ENCODE data around the gene ATP6V1F.

Gene ATP6V1F

GRCh38 chr7:128895320-128895719 lies 32.7 kb downstream of the ATP6V1F start:
- TF ChIP-seq EZH2phosphoT487 (IDR thresholded peaks at IDR 0.05; ENCODE audit: borderline replicate concordance, low read length), result no peak
- TF ChIP-seq, protein P1, sequence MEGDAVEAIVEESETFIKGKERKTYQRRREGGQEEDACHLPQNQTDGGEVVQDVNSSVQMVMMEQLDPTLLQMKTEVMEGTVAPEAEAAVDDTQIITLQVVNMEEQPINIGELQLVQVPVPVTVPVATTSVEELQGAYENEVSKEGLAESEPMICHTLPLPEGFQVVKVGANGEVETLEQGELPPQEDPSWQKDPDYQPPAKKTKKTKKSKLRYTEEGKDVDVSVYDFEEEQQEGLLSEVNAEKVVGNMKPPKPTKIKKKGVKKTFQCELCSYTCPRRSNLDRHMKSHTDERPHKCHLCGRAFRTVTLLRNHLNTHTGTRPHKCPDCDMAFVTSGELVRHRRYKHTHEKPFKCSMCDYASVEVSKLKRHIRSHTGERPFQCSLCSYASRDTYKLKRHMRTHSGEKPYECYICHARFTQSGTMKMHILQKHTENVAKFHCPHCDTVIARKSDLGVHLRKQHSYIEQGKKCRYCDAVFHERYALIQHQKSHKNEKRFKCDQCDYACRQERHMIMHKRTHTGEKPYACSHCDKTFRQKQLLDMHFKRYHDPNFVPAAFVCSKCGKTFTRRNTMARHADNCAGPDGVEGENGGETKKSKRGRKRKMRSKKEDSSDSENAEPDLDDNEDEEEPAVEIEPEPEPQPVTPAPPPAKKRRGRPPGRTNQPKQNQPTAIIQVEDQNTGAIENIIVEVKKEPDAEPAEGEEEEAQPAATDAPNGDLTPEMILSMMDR (IDR thresholded peaks at IDR 0.05; ENCODE audit: low read depth, low read length, poor library complexity, severe bottlenecking), result no peak
- Histone ChIP-seq H3K4me1 (ENCODE audit: control insufficient read depth, low read length) (no peaks in the 10 kb centered on the region; the same call in 1 of the 2 replicates), H3F3A (ENCODE audit: control insufficient read depth, insufficient read depth) (no peaks in the 10 kb centered on the region), H3K27me3 (ENCODE audit: control insufficient read depth, low read length) (peaks cover 27% of the 10 kb centered on the region), H3K36me3 (ENCODE audit: control insufficient read depth, low read length) (no peaks in the 10 kb centered on the region), H4K20me1 (ENCODE audit: control insufficient read depth, insufficient read depth, low read depth, low read length) (no peaks in the 10 kb centered on the region), H3K79me2 (ENCODE audit: control insufficient read depth, low read length) (no peaks in the 10 kb centered on the region), H3K9me2 (replicated peaks; ENCODE audit: control insufficient read depth, low read length) (no peaks in the 10 kb centered on the region), H3K9me3 (ENCODE audit: control insufficient read depth, insufficient read depth, low read length) (0 out of 2 replicates have a peak, but pooled peaks cover 5% of the 10 kb centered on the region), H3K27ac (ENCODE audit: low read depth, low read length) (no peak overlapping the region), H3K4me2 (ENCODE audit: low read length) (no peak overlapping the region), H3K4me3 (ENCODE audit: low read length) (no peak overlapping the region)

DNA sequence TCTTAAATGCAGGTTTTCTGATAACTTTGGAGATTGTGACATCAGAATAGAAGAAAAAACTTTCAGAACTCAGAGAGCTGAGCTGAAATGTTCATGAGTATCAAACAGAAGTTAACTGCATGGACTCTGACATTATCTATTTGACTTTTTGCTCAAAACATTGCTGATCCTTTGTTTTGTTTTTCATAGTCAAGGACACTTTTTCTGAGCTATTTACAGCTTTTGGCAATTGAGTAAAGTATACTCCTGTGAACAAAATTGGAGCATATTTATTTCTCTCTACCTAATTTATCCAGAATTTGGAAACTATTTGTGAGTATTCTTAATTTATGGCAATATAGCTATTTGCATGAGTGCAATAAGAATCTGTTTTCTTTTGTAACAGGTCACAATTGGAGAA lies 36.7 kb downstream of the ATP6V1F start:
- H3K9me3 ChIP-seq (ENCODE audit: control insufficient read depth, insufficient read depth, low read length), result 0 out of 2 replicates have a peak, but pooled peaks cover 5% of the 10 kb centered on the region
- H3K27me3 ChIP-seq (ENCODE audit: control insufficient read depth, low read length), result peaks cover 10% of the 10 kb centered on the region; the same call in 1 of the 2 replicates
- no peaks in the 10 kb centered on the region for H3K36me3 ChIP-seq (ENCODE audit: control insufficient read depth, low read length)
- no peak overlapping the region for H3K4me3 ChIP-seq (ENCODE audit: low read length)
- H3K4me2 ChIP-seq (ENCODE audit: low read length), result no peak overlapping the region
- no peak overlapping the region for H3K27ac ChIP-seq (ENCODE audit: low read depth, low read length)
- peaks cover 2% of the 10 kb centered on the region for H3K4me1 ChIP-seq (ENCODE audit: control insufficient read depth, low read length)
- H3K79me2 ChIP-seq (ENCODE audit: control insufficient read depth, low read length), result no peaks in the 10 kb centered on the region
- H4K20me1 ChIP-seq (ENCODE audit: control insufficient read depth, insufficient read depth, low read depth, low read length), result no peaks in the 10 kb centered on the region
- no peaks in the 10 kb centered on the region for H3K9me2 ChIP-seq (replicated peaks; ENCODE audit: control insufficient read depth, low read length)
- H3F3A ChIP-seq (ENCODE audit: control insufficient read depth, insufficient read depth), result no peaks in the 10 kb centered on the region
- TF ChIP-seq, protein P1 (IDR thresholded peaks at IDR 0.05; ENCODE audit: low read depth, low read length, poor library complexity, severe bottlenecking), result no peak
- TF ChIP-seq EZH2phosphoT487 (IDR thresholded peaks at IDR 0.05; ENCODE audit: borderline replicate concordance, low read length), result no peak

GRCh38 chr7:128900237-128900636 lies 37.6 kb downstream of the ATP6V1F start:
- Histone ChIP-seq H3K36me3 (ENCODE audit: control insufficient read depth, low read length) (no peaks in the 10 kb centered on the region), H4K20me1 (ENCODE audit: control insufficient read depth, insufficient read depth, low read depth, low read length) (no peaks in the 10 kb centered on the region), H3F3A (ENCODE audit: control insufficient read depth, insufficient read depth) (no peaks in the 10 kb centered on the region), H3K79me2 (ENCODE audit: control insufficient read depth, low read length) (no peaks in the 10 kb centered on the region), H3K27me3 (ENCODE audit: control insufficient read depth, low read length) (peaks cover 10% of the 10 kb centered on the region; the same call in 1 of the 2 replicates), H3K4me1 (ENCODE audit: control insufficient read depth, low read length) (peaks cover 3% of the 10 kb centered on the region), H3K4me2 (ENCODE audit: low read length) (no peak overlapping the region), H3K9me2 (replicated peaks; ENCODE audit: control insufficient read depth, low read length) (no peaks in the 10 kb centered on the region), H3K4me3 (ENCODE audit: low read length) (no peak overlapping the region), H3K27ac (ENCODE audit: low read depth, low read length) (no peak overlapping the region), H3K9me3 (ENCODE audit: control insufficient read depth, insufficient read depth, low read length) (0 out of 2 replicates have a peak, but pooled peaks cover 5% of the 10 kb centered on the region)
- TF ChIP-seq EZH2phosphoT487 (IDR thresholded peaks at IDR 0.05; ENCODE audit: borderline replicate concordance, low read length), result no peak
- TF ChIP-seq, protein P1 (IDR thresholded peaks at IDR 0.05; ENCODE audit: low read depth, low read length, poor library complexity, severe bottlenecking), result no peak
